Amygdala (tissue), 56 donors: ENCODE results near the gene ARHGAP12.
"Not testable (repeated sequence)": the region's sequence is repeated elsewhere in the genome, so short reads cannot be mapped to it uniquely, and the experiment has no call there.

Experiments
- DNase-seq, 56 donors: peaks; one replicate each; lab custom pipeline; 2025; lab: John Stamatoyannopoulos, UW

The ARHGAP12 gene

GRCh38 chr10:31926765-31927564 lies 1.7 kb downstream of the ARHGAP12 start:
- DNase-seq: no peak

GRCh38 chr10:31926160-31926559 lies 2.5 kb downstream of the ARHGAP12 start:
- DNase-seq: no peak

GRCh38 chr10:31924833-31925232 lies 3.8 kb downstream of the ARHGAP12 start:
- DNase-seq: no peak

GRCh38 chr10:31923389-31923788 lies 5.2 kb downstream of the ARHGAP12 start:
- DNase-seq: no peak

- no peak for DNase-seq
Measured at GRCh38 chr10:31921031-31921430, 7.6 kb downstream of the ARHGAP12 start.

- no peak for DNase-seq
Measured at GRCh38 chr10:31920538-31920937, 8.1 kb downstream of the ARHGAP12 start.

- no peak for DNase-seq
Measured at GRCh38 chr10:31918671-31919409, 9.8 kb downstream of the ARHGAP12 start.

- no peak for DNase-seq
Measured at GRCh38 chr10:31914370-31914769, 14.3 kb downstream of the ARHGAP12 start.

- DNase-seq: peak in 1 of 56 donors; percentile 3
Measured at GRCh38 chr10:31912898-31913850, 15.5 kb downstream of the ARHGAP12 start.

GRCh38 chr10:31912289-31912688 lies 16.3 kb downstream of the ARHGAP12 start:
- no peak for DNase-seq

GRCh38 chr10:31910016-31910415 lies 18.6 kb downstream of the ARHGAP12 start:
- DNase-seq: no peak

GRCh38 chr10:31908157-31908556 lies 20.5 kb downstream of the ARHGAP12 start:
- DNase-seq: no peak

- no peak for DNase-seq
Measured at GRCh38 chr10:31906039-31906438, 22.6 kb downstream of the ARHGAP12 start.

- no peak for DNase-seq
Measured at GRCh38 chr10:31905586-31905985, 23.0 kb downstream of the ARHGAP12 start.

GRCh38 chr10:31902625-31903024 lies 26.0 kb downstream of the ARHGAP12 start:
- no peak for DNase-seq

GRCh38 chr10:31897506-31897905 lies 31.1 kb downstream of the ARHGAP12 start:
- DNase-seq: no peak

- no peak for DNase-seq
Measured at GRCh38 chr10:31896968-31897384, 31.7 kb downstream of the ARHGAP12 start.

GRCh38 chr10:31895722-31896121 lies 32.9 kb downstream of the ARHGAP12 start:
- DNase-seq: not testable (repeated sequence)

- no peak for DNase-seq
Measured at GRCh38 chr10:31888442-31888841, 40.2 kb downstream of the ARHGAP12 start.

- no peak for DNase-seq
Measured at GRCh38 chr10:31887850-31888249, 40.8 kb downstream of the ARHGAP12 start.

GRCh38 chr10:31886885-31887284 lies 41.7 kb downstream of the ARHGAP12 start:
- DNase-seq: no peak
